Esophagus (tissue), 2 donors: ENCODE measurements around the gene BCL11B. TPM values are rescaled to one million over a fixed set of nuclear protein-coding genes. Genes with fewer than 3 reads are reported as not detected.

Source experiments
- H3K27ac ChIP-seq, 2 donors: one replicate each; pipeline ENCODE4 v1.5.1; 2013; ENCODE audit warnings: low read depth in 2 of 2, mild to moderate bottlenecking in 2 of 2, inconsistent platforms in 1 of 2, low read length in 1 of 2, moderate library complexity in 1 of 2
- H3K27me3 ChIP-seq, 2 donors: one replicate each; pipeline ENCODE4 v1.6.1; 2013; ENCODE audit warnings: low read length in 2 of 2, control low read depth in 1 of 2, mild to moderate bottlenecking in 1 of 2; ENCODE audit not compliant: insufficient read depth in 2 of 2, control insufficient read depth in 1 of 2
- H3K36me3 ChIP-seq, 2 donors: one replicate each; pipeline ENCODE4 v1.6.1; 2013; ENCODE audit warnings: low read length in 1 of 2; ENCODE audit not compliant: control insufficient read depth in 2 of 2, insufficient read depth in 2 of 2
- H3K4me1 ChIP-seq, 2 donors: one replicate each; pipeline ENCODE4 v1.6.1; 2013; ENCODE audit warnings: low read length in 1 of 2; ENCODE audit not compliant: control insufficient read depth in 2 of 2, insufficient read depth in 2 of 2
- H3K4me3 ChIP-seq, 2 donors: one replicate each; pipeline ENCODE4 v1.5.1; 2013; ENCODE audit warnings: low read length in 2 of 2, mild to moderate bottlenecking in 2 of 2, low read depth in 1 of 2, moderate library complexity in 1 of 2
- H3K9me3 ChIP-seq, 2 donors: one replicate each; pipeline ENCODE4 v1.6.1; 2013; ENCODE audit warnings: mild to moderate bottlenecking in 2 of 2, low read depth in 1 of 2, low read length in 1 of 2, moderate library complexity in 1 of 2; ENCODE audit not compliant: control insufficient read depth in 2 of 2, insufficient read depth in 1 of 2
- WGBS, 2 donors: extraction: QIAGEN DNeasy Blood & Tissue Kit; methylation state at CpG; one replicate each; pipeline ENCODE4 v1.1.7; 2013; 5-methylcytosine and 5-hydroxymethylcytosine counted together
- polyA plus RNA-seq, 2 donors: library from polyadenylated mRNA; stranded (reverse); fragments of 200-250 nt; gene quantifications; one replicate each; pipeline ENCODE4 v1.2.3, GENCODE V29; 2013
- donor health status: healthy with polysubstance abuse.
- donor health status: Bipolar disorder and iron deficiency.

Gene BCL11B
- polyA plus RNA-seq, 2 donors: 1.7 to 2.2 TPM

- Histone ChIP-seq H3K36me3 (peaks cover 0 to 1% of the 10 kb centered on the region in 2 donors), H3K4me1 (peaks cover 11 to 12% of the 10 kb centered on the region in 2 donors), H3K9me3 (no peaks in the 10 kb centered on the region), H3K4me3 (peak overlapping the region in 1 of 2 donors; percentile 17), H3K27me3 (no peaks in the 10 kb centered on the region), H3K27ac (peak overlapping the region; percentile 58 to 80)
- 44 to 48% methylated on average over 11 of the region's 11 CpGs for WGBS, 2 donors
Observed at GRCh38 chr14:99242238-99242637, 29.8 kb downstream of the BCL11B start.

- 27 to 36% methylated on average over 18 of the region's 18 CpGs for WGBS, 2 donors
- Histone ChIP-seq H3K27me3 (no peaks in the 10 kb centered on the region), H3K36me3 (peaks cover 0 to 1% of the 10 kb centered on the region in 2 donors), H3K9me3 (peaks cover 0 to 2% of the 10 kb centered on the region in 2 donors), H3K4me3 (peak overlapping the region in 1 of 2 donors; percentile 17), H3K27ac (peak overlapping the region; percentile 58 to 80), H3K4me1 (peaks cover 10 to 11% of the 10 kb centered on the region in 2 donors)
Observed at GRCh38 chr14:99241325-99242010, 30.5 kb downstream of the BCL11B start.

- peaks cover 0 to 1% of the 10 kb centered on the region in 2 donors for H3K36me3 ChIP-seq
- peaks cover 7 to 8% of the 10 kb centered on the region in 2 donors for H3K4me1 ChIP-seq
- H3K27ac ChIP-seq: peak overlapping the region in 1 of 2 donors; percentile 70
- 77 to 80% methylated on average over 23 of the region's 23 CpGs for WGBS, 2 donors
- no peaks in the 10 kb centered on the region for H3K27me3 ChIP-seq
- H3K4me3 ChIP-seq: no peak overlapping the region
- H3K9me3 ChIP-seq: peaks cover 0 to 2% of the 10 kb centered on the region in 2 donors
Observed at GRCh38 chr14:99240627-99241324, 31.2 kb downstream of the BCL11B start.

- Histone ChIP-seq H3K4me3 (no peak overlapping the region), H3K36me3 (peaks cover 0 to 1% of the 10 kb centered on the region in 2 donors), H3K27ac (peak overlapping the region in 1 of 2 donors; percentile 37), H3K9me3 (peaks cover 0 to 5% of the 10 kb centered on the region in 2 donors), H3K4me1 (peaks cover 5 to 7% of the 10 kb centered on the region in 2 donors), H3K27me3 (no peaks in the 10 kb centered on the region)
- WGBS, 2 donors: 19 to 24% methylated on average over 7 of the region's 7 CpGs
Observed at GRCh38 chr14:99239661-99240092, 32.3 kb downstream of the BCL11B start.

GRCh38 chr14:99238216-99238615 is 33.8 kb downstream of the BCL11B start:
- no peak overlapping the region for H3K4me3 ChIP-seq
- no peak overlapping the region for H3K27ac ChIP-seq
- H3K27me3 ChIP-seq: no peaks in the 10 kb centered on the region
- H3K36me3 ChIP-seq: peaks cover 0 to 1% of the 10 kb centered on the region in 2 donors
- H3K9me3 ChIP-seq: peaks cover 0 to 8% of the 10 kb centered on the region in 2 donors
- WGBS, 2 donors: 80 to 81% methylated on average over 6 of the region's 6 CpGs
- peaks cover 6 to 7% of the 10 kb centered on the region in 2 donors for H3K4me1 ChIP-seq

- WGBS, 2 donors: 72 to 80% methylated on average over 7 of the region's 7 CpGs
- Histone ChIP-seq H3K27ac (no peak overlapping the region), H3K27me3 (no peaks in the 10 kb centered on the region), H3K9me3 (peaks cover 0 to 8% of the 10 kb centered on the region in 2 donors), H3K4me1 (peaks cover 5 to 9% of the 10 kb centered on the region in 2 donors), H3K4me3 (no peak overlapping the region), H3K36me3 (peaks cover 0 to 1% of the 10 kb centered on the region in 2 donors)
Observed at GRCh38 chr14:99237288-99237687, 34.7 kb downstream of the BCL11B start.

GRCh38 chr14:99236386-99237138 is 35.4 kb downstream of the BCL11B start:
- Histone ChIP-seq H3K9me3 (peaks cover 0 to 8% of the 10 kb centered on the region in 2 donors), H3K4me1 (peaks cover 10 to 13% of the 10 kb centered on the region in 2 donors), H3K36me3 (peaks cover 0 to 1% of the 10 kb centered on the region in 2 donors), H3K27ac (peak overlapping the region; percentile 1 to 24), H3K27me3 (no peaks in the 10 kb centered on the region), H3K4me3 (no peak overlapping the region)
- 65 to 73% methylated on average over 9 of the region's 9 CpGs for WGBS, 2 donors

GRCh38 chr14:99235582-99236320 is 36.2 kb downstream of the BCL11B start:
- no peaks in the 10 kb centered on the region for H3K27me3 ChIP-seq
- no peak overlapping the region for H3K27ac ChIP-seq
- 66 to 68% methylated on average over 15 of the region's 15 CpGs for WGBS, 2 donors
- H3K9me3 ChIP-seq: peaks cover 0 to 8% of the 10 kb centered on the region in 2 donors
- H3K36me3 ChIP-seq: peaks cover 0 to 1% of the 10 kb centered on the region in 2 donors
- H3K4me3 ChIP-seq: no peak overlapping the region
- H3K4me1 ChIP-seq: peaks cover 10 to 16% of the 10 kb centered on the region in 2 donors
